Endothelial cell of umbilical vein (primary cell): ENCODE measurements around the gene PASD1. TPM values are rescaled to one million over a fixed set of nuclear protein-coding genes. Genes with fewer than 3 reads are reported as not detected.

ENCODE experiments used
- BruUV-seq: library from RNA; stranded (reverse); fragments of 400-500 nt; replicated peaks from 2 replicates; lab custom pipeline; 2021; lab: Mats Ljungman, UMichigan
- CTCF ChIA-PET: fragments of 300-600, 350-600 bp; sonication (Branson Sonifier 250); formaldehyde crosslinking; loops from one replicate; lab custom pipeline; 2021; ENCODE audit warnings: antibody characterized with exemption, inconsistent platforms; lab: Charles Lee
- POLR2A ChIA-PET: fragments of 300-600, 350-600 bp; sonication (Branson Sonifier 250); formaldehyde crosslinking; loops from one replicate; lab custom pipeline; 2021; ENCODE audit warnings: antibody characterized with exemption, inconsistent platforms; lab: Charles Lee
- DNase-seq: peaks from one replicate; pipeline ENCODE4 v3.0.0-alpha.2; 2011; ENCODE audit warnings: low read depth, low spot score
- FAIRE-seq: peaks from 2 replicates; lab custom pipeline; 2011; peaks lifted over from hg19 to GRCh38; lab: Jason Lieb, UNC
- H2AFZ ChIP-seq: 2 replicates; pipeline ENCODE4 v1.6.0; 2012; ENCODE audit warnings: low read depth, low read length, control low read depth, inconsistent platforms
- H3K27ac ChIP-seq: 2 replicates; pipeline ENCODE4 v1.5.1; 2011; ENCODE audit warnings: low read depth, mild to moderate bottlenecking, control low read depth, low read length, moderate library complexity; ENCODE audit not compliant: insufficient read depth
- H3K27me3 ChIP-seq, 2 experiments: 2 replicates each; pipeline versions ENCODE4 v1.6.0 to v1.6.1; 2011; ENCODE audit warnings: low read length in 2 of 2, mixed read lengths in 1 of 2; ENCODE audit not compliant: control insufficient read depth in 2 of 2, insufficient read depth in 2 of 2
- H3K36me3 ChIP-seq, 2 experiments: 2 replicates in 1 of 2; 3 replicates in 1 of 2; pipeline ENCODE4 v1.5.1; 2011; ENCODE audit warnings: low read length in 2 of 2, mild to moderate bottlenecking in 1 of 2, moderate library complexity in 1 of 2; ENCODE audit not compliant: control insufficient read depth in 2 of 2, insufficient read depth in 2 of 2; ENCODE audit errors: extremely low read depth in 1 of 2
- H3K4me1 ChIP-seq: 3 replicates; pipeline ENCODE4 v1.5.1; 2011; ENCODE audit warnings: mild to moderate bottlenecking, low read length; ENCODE audit not compliant: control insufficient read depth, insufficient read depth; ENCODE audit errors: extremely low read depth
- H3K4me2 ChIP-seq: 2 replicates; pipeline ENCODE4 v1.6.1; 2011; ENCODE audit warnings: low read length, control low read depth, mixed read lengths; ENCODE audit not compliant: insufficient read depth
- H3K4me3 ChIP-seq, 3 experiments: fragments of 200-600 bp in 1 of 3; sonication (generic), shearing (Covaris generic) in 1 of 3; replicated peaks in 1 of 3; 2 replicates each; pipeline ENCODE4 v1.5.1; 2011 to 2016; ENCODE audit warnings: control low read depth in 3 of 3, low read length in 3 of 3, mild to moderate bottlenecking in 2 of 3, inconsistent platforms in 1 of 3, low read depth in 1 of 3, moderate library complexity in 1 of 3; ENCODE audit not compliant: insufficient read depth in 1 of 3
- H3K79me2 ChIP-seq: 2 replicates; pipeline ENCODE4 v1.6.0; 2012; ENCODE audit warnings: low read length, inconsistent platforms; ENCODE audit not compliant: control insufficient read depth, insufficient read depth
- H3K9ac ChIP-seq: replicated peaks from 2 replicates; pipeline ENCODE3; 2011; ENCODE audit warnings: low read length, control low read depth; ENCODE audit not compliant: insufficient read depth; ENCODE audit errors: extremely low read depth
- H3K9me1 ChIP-seq: replicated peaks from 3 replicates; pipeline ENCODE4 v1.6.0; 2011; ENCODE audit warnings: mild to moderate bottlenecking, low read length; ENCODE audit not compliant: control insufficient read depth, insufficient read depth; ENCODE audit errors: extremely low read depth
- H3K9me3 ChIP-seq: replicated peaks from 2 replicates; pipeline ENCODE4 v1.5.1; 2012; ENCODE audit warnings: low read length, inconsistent platforms; ENCODE audit not compliant: control insufficient read depth, insufficient read depth
- H4K20me1 ChIP-seq: replicated peaks from 2 replicates; pipeline ENCODE3; 2011; ENCODE audit warnings: mild to moderate bottlenecking, low read length; ENCODE audit not compliant: control insufficient read depth, insufficient read depth; ENCODE audit errors: extremely low read depth
- EZH2 ChIP-seq: IDR thresholded peaks from 2 replicates; pipeline ENCODE4 v1.6.1; 2012; ENCODE audit warnings: borderline replicate concordance, low read depth, mild to moderate bottlenecking, moderate library complexity, low read length, inconsistent platforms; ENCODE audit not compliant: severe bottlenecking
- FOS ChIP-seq: IDR thresholded peaks from 2 replicates; pipeline ENCODE4 v1.6.1; 2011; ENCODE audit warnings: mild to moderate bottlenecking, low read length, moderate library complexity, borderline replicate concordance; ENCODE audit not compliant: insufficient read depth
- GATA2 ChIP-seq: IDR thresholded peaks from 2 replicates; pipeline ENCODE4 v1.7.0; 2011; ENCODE audit warnings: low read depth, mild to moderate bottlenecking, moderate library complexity, mixed read lengths, low read length; ENCODE audit not compliant: insufficient read length, insufficient read depth
- JUN ChIP-seq: IDR thresholded peaks from 2 replicates; pipeline ENCODE4 v1.6.1; 2011; ENCODE audit warnings: borderline replicate concordance, low read depth; ENCODE audit not compliant: insufficient read length, insufficient read depth
- POLR2A ChIP-seq: IDR thresholded peaks from 2 replicates; pipeline ENCODE4 v1.6.1; 2012; ENCODE audit warnings: low read depth, mild to moderate bottlenecking, control low read depth, low read length
- POLR2AphosphoS5 ChIP-seq: IDR thresholded peaks from 2 replicates; pipeline ENCODE4 v1.6.1; 2012; ENCODE audit warnings: low read depth, mild to moderate bottlenecking, control low read depth, low read length, moderate library complexity; ENCODE audit not compliant: insufficient read depth
- dilution Hi-C: fragments of 300-500 bp; cut with MboI; formaldehyde crosslinking; loops from one replicate; pipeline ENCODE4 v1.15.0; 2019; ENCODE audit warnings: low sequenced_read_pairs; ENCODE audit not compliant: extremely low pct_ligation_motif_present
- intact Hi-C: fragments of 100-400 bp; cut with micrococcal nuclease; formaldehyde crosslinking; loops from one replicate; pipeline ENCODE4 v1.10.0; 2022
- polyA plus RNA-seq, 4 experiments: library from polyadenylated mRNA; depleted of rRNA in 3 of 4; stranded (reverse) in 3 of 4; unstranded in 1 of 4; fragments of >200 nt; gene quantifications; 2 replicates each; pipeline versions ENCODE4 v1.2.1 to v1.2.3, GENCODE V29; 2011 to 2012; ENCODE audit warnings: missing spikeins in 1 of 4
- total RNA-seq: library from RNA; stranded (reverse); gene quantifications from 2 replicates; pipeline ENCODE4 v1.2.3, GENCODE V29; 2021
- TF ChIP-seq, protein P1 (sequence below), 2 donors: IDR thresholded peaks; 1 replicate in 1 of 2; 2 replicates in 1 of 2; pipeline ENCODE4 v1.5.1; 2011; ENCODE audit warnings: low read length in 2 of 2, mild to moderate bottlenecking in 2 of 2, moderate library complexity in 2 of 2, control low read depth in 1 of 2, inconsistent platforms in 1 of 2, low read depth in 1 of 2; ENCODE audit not compliant: insufficient read depth in 1 of 2; ENCODE audit errors: extremely low read depth in 1 of 2
- TF ChIP-seq, protein P2 (sequence below): IDR thresholded peaks from 2 replicates; pipeline ENCODE4 v1.6.1; 2011; ENCODE audit not compliant: insufficient read depth, insufficient read length

The PASD1 gene
- total and polyA plus RNA-seq, 2 donors (not counting 3 experiments of a cell fraction or from before 2014, with no cell fraction given) = not detected

DNA sequence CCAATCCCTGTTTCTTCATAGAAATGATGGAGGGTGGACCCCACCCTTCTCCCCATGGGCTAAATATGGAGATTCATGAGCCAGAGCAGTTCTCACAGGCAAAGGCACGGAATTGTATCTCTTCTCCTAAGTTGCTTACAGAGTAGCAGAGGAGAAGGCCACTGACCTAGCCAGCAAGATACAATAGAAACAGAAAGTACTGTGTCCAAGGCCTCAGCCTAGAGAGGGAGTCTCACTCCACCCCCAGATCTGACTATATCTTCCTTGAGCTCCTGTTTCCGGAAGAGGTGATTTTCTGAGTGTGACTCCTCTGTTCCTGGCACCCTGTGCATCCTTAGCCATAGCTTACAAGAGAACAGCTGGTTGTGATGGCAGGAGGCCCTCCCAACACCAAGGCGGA, 152.3 kb downstream of the PASD1 start, which contains the start of gene FATE1:
TSS of gene FATE1 (plus strand) at position 284 of the 400 bp plus-strand sequence. CDS start at position 369, 85 bp downstream.
- TF ChIP-seq JUN = no peak
- TF ChIP-seq POLR2AphosphoS5 = no peak
- no peak for TF ChIP-seq GATA2
- TF ChIP-seq, protein P1, sequence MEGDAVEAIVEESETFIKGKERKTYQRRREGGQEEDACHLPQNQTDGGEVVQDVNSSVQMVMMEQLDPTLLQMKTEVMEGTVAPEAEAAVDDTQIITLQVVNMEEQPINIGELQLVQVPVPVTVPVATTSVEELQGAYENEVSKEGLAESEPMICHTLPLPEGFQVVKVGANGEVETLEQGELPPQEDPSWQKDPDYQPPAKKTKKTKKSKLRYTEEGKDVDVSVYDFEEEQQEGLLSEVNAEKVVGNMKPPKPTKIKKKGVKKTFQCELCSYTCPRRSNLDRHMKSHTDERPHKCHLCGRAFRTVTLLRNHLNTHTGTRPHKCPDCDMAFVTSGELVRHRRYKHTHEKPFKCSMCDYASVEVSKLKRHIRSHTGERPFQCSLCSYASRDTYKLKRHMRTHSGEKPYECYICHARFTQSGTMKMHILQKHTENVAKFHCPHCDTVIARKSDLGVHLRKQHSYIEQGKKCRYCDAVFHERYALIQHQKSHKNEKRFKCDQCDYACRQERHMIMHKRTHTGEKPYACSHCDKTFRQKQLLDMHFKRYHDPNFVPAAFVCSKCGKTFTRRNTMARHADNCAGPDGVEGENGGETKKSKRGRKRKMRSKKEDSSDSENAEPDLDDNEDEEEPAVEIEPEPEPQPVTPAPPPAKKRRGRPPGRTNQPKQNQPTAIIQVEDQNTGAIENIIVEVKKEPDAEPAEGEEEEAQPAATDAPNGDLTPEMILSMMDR (IDR thresholded peaks at IDR 0.05; ENCODE audit: extremely low read depth in 1 of 2, insufficient read depth in 1 of 2, low read depth in 1 of 2, low read length in 2 of 2) = no peak
- no peak for TF ChIP-seq POLR2A
- no peak for TF ChIP-seq EZH2
- no peak for TF ChIP-seq FOS
- TF ChIP-seq, protein P2, sequence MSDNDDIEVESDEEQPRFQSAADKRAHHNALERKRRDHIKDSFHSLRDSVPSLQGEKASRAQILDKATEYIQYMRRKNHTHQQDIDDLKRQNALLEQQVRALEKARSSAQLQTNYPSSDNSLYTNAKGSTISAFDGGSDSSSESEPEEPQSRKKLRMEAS = no peak
- FAIRE-seq (no peak), DNase-seq (no peak)
- dilution Hi-C loops = no loop called here
- Histone ChIP-seq H3K9me1 (no peaks in the 10 kb centered on the region), H3K36me3 (no peaks in the 10 kb centered on the region), H3K4me1 (no peaks in the 10 kb centered on the region), H3K9me3 (no peaks in the 10 kb centered on the region), H3K79me2 (no peaks in the 10 kb centered on the region), H3K4me2 (no peak within 1 kb of the TSS), H3K27me3 (no peaks in the 10 kb centered on the region), H4K20me1 (no peaks in the 10 kb centered on the region), H2AFZ (no peak within 1 kb of the TSS), H3K4me3 (no peak within 1 kb of the TSS), H3K9ac (no peak within 1 kb of the TSS), H3K27ac (no peak within 1 kb of the TSS)
- ChIA-PET CTCF (no interaction called here), POLR2A (no interaction called here)
- intact Hi-C loops = no loop called here
- BruUV-seq = no TSS peak
